H1 (cell line): Measurements from ENCODE around the gene AFAP1L1. TPM values are rescaled to one million over a fixed set of nuclear protein-coding genes. Genes with fewer than 3 reads are reported as not detected.

Experiments
- CTCF ChIA-PET: fragments of 300-600 bp; sonication (Branson Sonifier 250); formaldehyde crosslinking; loops from one replicate; lab custom pipeline; 2021; ENCODE audit not compliant: partially characterized antibody; lab: Charles Lee
- POLR2A ChIA-PET: fragments of 300-600 bp; sonication (Branson Sonifier 250); formaldehyde crosslinking; loops from one replicate; lab custom pipeline; 2021; ENCODE audit warnings: inconsistent platforms; ENCODE audit not compliant: partially characterized antibody; lab: Charles Lee
- DNase-seq, 2 experiments: peaks; one replicate each; pipeline versions ENCODE4 v3.0.0 to v3.0.0-alpha.2; 2010 to 2022; ENCODE audit warnings: low spot score in 2 of 2, low read depth in 1 of 2, mixed read lengths in 1 of 2
- FAIRE-seq: peaks from 2 replicates; lab custom pipeline; 2011; peaks lifted over from hg19 to GRCh38; lab: Jason Lieb, UNC
- H2AFZ ChIP-seq: 2 replicates; pipeline ENCODE4 v1.8.1; 2012; ENCODE audit warnings: low read length, inconsistent platforms
- H2AK5ac ChIP-seq: 2 replicates; pipeline ENCODE4 v1.6.1; 2013; ENCODE audit warnings: low read depth, low read length
- H2BK120ac ChIP-seq: replicated peaks from 2 replicates; pipeline ENCODE3; 2013; ENCODE audit warnings: low read depth, low read length, inconsistent platforms
- H2BK12ac ChIP-seq: 2 replicates; pipeline ENCODE4 v1.6.1; 2013; ENCODE audit warnings: low read depth, low read length
- H2BK15ac ChIP-seq: 2 replicates; pipeline ENCODE4 v1.6.1; 2013; ENCODE audit warnings: low read length
- H2BK20ac ChIP-seq: 2 replicates; pipeline ENCODE4 v1.6.1; 2013; ENCODE audit warnings: low read length
- H2BK5ac ChIP-seq: 2 replicates; pipeline ENCODE4 v1.6.1; 2013; ENCODE audit warnings: low read depth, low read length
- H3K14ac ChIP-seq: 2 replicates; pipeline ENCODE4 v1.6.1; 2013; ENCODE audit warnings: inconsistent platforms; ENCODE audit not compliant: insufficient read length
- H3K18ac ChIP-seq: 2 replicates; pipeline ENCODE4 v1.6.1; 2013; ENCODE audit warnings: low read length; ENCODE audit errors: extremely low read depth
- H3K23ac ChIP-seq: 2 replicates; pipeline ENCODE4 v1.6.1; 2013; ENCODE audit warnings: inconsistent platforms; ENCODE audit not compliant: insufficient read length
- H3K23me2 ChIP-seq: 2 replicates; pipeline ENCODE4 v1.6.1; 2013; ENCODE audit warnings: low read depth, low read length
- H3K27ac ChIP-seq: 2 replicates; pipeline ENCODE4 v1.6.1; 2011; ENCODE audit warnings: low read depth, low read length, inconsistent platforms
- H3K27me3 ChIP-seq, 4 experiments: replicated peaks in 1 of 4; 1 replicate in 1 of 4; 2 replicates in 3 of 4; pipeline versions ENCODE4 v1.6.1 to v1.8.1; 2011 to 2013; ENCODE audit warnings: low read length in 3 of 4, mild to moderate bottlenecking in 3 of 4, inconsistent platforms in 2 of 4, mixed read lengths in 2 of 4, moderate library complexity in 1 of 4; ENCODE audit not compliant: control insufficient read depth in 3 of 4, insufficient read depth in 3 of 4; ENCODE audit errors: extremely low read depth in 1 of 4
- H3K36me3 ChIP-seq, 4 experiments: 2 replicates each; pipeline versions ENCODE4 v1.6.1 to v1.8.1; 2011 to 2013; ENCODE audit warnings: mild to moderate bottlenecking in 4 of 4, low read length in 3 of 4, moderate library complexity in 2 of 4, control low read depth in 1 of 4, inconsistent platforms in 1 of 4; ENCODE audit not compliant: insufficient read depth in 4 of 4, control insufficient read depth in 2 of 4
- H3K4ac ChIP-seq: replicated peaks from 2 replicates; pipeline ENCODE3; 2013; ENCODE audit warnings: low read length, low read depth, mixed read lengths, inconsistent platforms; ENCODE audit not compliant: insufficient read length
- H3K4me1 ChIP-seq, 4 experiments: replicated peaks in 1 of 4; 1 replicate in 1 of 4; 2 replicates in 3 of 4; pipeline versions ENCODE4 v1.6.1 to v1.8.1; 2011 to 2013; ENCODE audit warnings: low read length in 3 of 4, inconsistent platforms in 2 of 4, mixed read lengths in 1 of 4; ENCODE audit not compliant: insufficient read depth in 4 of 4, control insufficient read depth in 3 of 4
- H3K4me2 ChIP-seq, 2 experiments: 2 replicates each; pipeline versions ENCODE4 v1.6.1 to v1.8.1; 2011 to 2013; ENCODE audit warnings: low read depth in 2 of 2, low read length in 2 of 2, control low read depth in 1 of 2, inconsistent platforms in 1 of 2, mild to moderate bottlenecking in 1 of 2; ENCODE audit not compliant: insufficient read depth in 1 of 2
- H3K4me3 ChIP-seq, 4 experiments: fragments of 200-600, 300-600 bp in 1 of 4; sonication (generic), shearing (Covaris generic), sonication (Bioruptor Twin) in 1 of 4; 2 replicates each; pipeline versions ENCODE4 v1.5.1 to v1.8.1; 2011 to 2016; ENCODE audit warnings: low read length in 4 of 4, low read depth in 3 of 4, control low read depth in 2 of 4, inconsistent platforms in 2 of 4, mild to moderate bottlenecking in 2 of 4, mixed read lengths in 1 of 4, moderate library complexity in 1 of 4; ENCODE audit not compliant: insufficient read depth in 2 of 4; ENCODE audit errors: extremely low read depth in 1 of 4
- H3K56ac ChIP-seq: replicated peaks from 2 replicates; pipeline ENCODE3; 2013; ENCODE audit warnings: low read depth, mild to moderate bottlenecking, mixed read lengths, low read length, inconsistent platforms; ENCODE audit not compliant: insufficient read length
- H3K79me1 ChIP-seq: 2 replicates; pipeline ENCODE4 v1.6.1; 2013; ENCODE audit warnings: low read depth, low read length, control low read depth
- H3K79me2 ChIP-seq, 2 experiments: 2 replicates each; pipeline versions ENCODE4 v1.6.1 to v1.8.1; 2012 to 2013; ENCODE audit warnings: low read length in 2 of 2, mild to moderate bottlenecking in 2 of 2, inconsistent platforms in 1 of 2; ENCODE audit not compliant: insufficient read depth in 2 of 2, control insufficient read depth in 1 of 2
- H3K9ac ChIP-seq, 4 experiments: replicated peaks in 1 of 4; 1 replicate in 1 of 4; 2 replicates in 3 of 4; pipeline versions ENCODE4 v1.6.1 to v1.8.1; 2011 to 2013; ENCODE audit warnings: low read depth in 3 of 4, low read length in 3 of 4, control low read depth in 2 of 4, mild to moderate bottlenecking in 2 of 4, moderate library complexity in 2 of 4, inconsistent platforms in 1 of 4; ENCODE audit errors: extremely low read depth in 1 of 4
- H3K9me3 ChIP-seq, 2 experiments: 2 replicates each; pipeline versions ENCODE4 v1.6.1 to v1.8.1; 2012 to 2013; ENCODE audit warnings: mild to moderate bottlenecking in 2 of 2, moderate library complexity in 2 of 2, control low read depth in 1 of 2, inconsistent platforms in 1 of 2, low read depth in 1 of 2, low read length in 1 of 2, mixed read lengths in 1 of 2; ENCODE audit not compliant: insufficient read depth in 2 of 2
- H4K20me1 ChIP-seq, 2 experiments: replicated peaks in 1 of 2; 2 replicates each; pipeline versions ENCODE3 to v1.8.1; 2011 to 2013; ENCODE audit warnings: inconsistent platforms in 2 of 2, low read length in 2 of 2, mild to moderate bottlenecking in 1 of 2; ENCODE audit not compliant: insufficient read depth in 2 of 2, control insufficient read depth in 1 of 2
- H4K5ac ChIP-seq: 2 replicates; pipeline ENCODE4 v1.6.1; 2013; ENCODE audit warnings: low read length, low read depth, mixed read lengths, inconsistent platforms; ENCODE audit not compliant: insufficient read length
- H4K8ac ChIP-seq: 2 replicates; pipeline ENCODE4 v1.8.0; 2013; ENCODE audit warnings: mild to moderate bottlenecking, moderate library complexity, low read length, inconsistent platforms; ENCODE audit not compliant: insufficient read depth; ENCODE audit errors: extremely low read depth
- H4K91ac ChIP-seq: replicated peaks from 2 replicates; pipeline ENCODE3; 2013; ENCODE audit warnings: low read length, mixed read lengths, inconsistent platforms; ENCODE audit not compliant: insufficient read length
- BRCA1 ChIP-seq: IDR thresholded peaks from 2 replicates; pipeline ENCODE4 v1.6.1; 2012; ENCODE audit warnings: low read depth, low read length, improper control_type of control experiment
- KDM5A ChIP-seq: fragments of 200-600 bp; IDR thresholded peaks from 2 replicates; pipeline ENCODE4 v1.7.1; 2012; ENCODE audit warnings: mild to moderate bottlenecking, low read length, inconsistent platforms, mixed read lengths
- NANOG ChIP-seq: IDR thresholded peaks from 2 replicates; pipeline ENCODE4 v1.6.1; 2011; ENCODE audit warnings: low read length, low read depth, mild to moderate bottlenecking, inconsistent platforms; ENCODE audit not compliant: insufficient read depth, poor library complexity, severe bottlenecking
- POLR2AphosphoS5 ChIP-seq: IDR thresholded peaks from 2 replicates; pipeline ENCODE4 v1.6.1; 2011; ENCODE audit warnings: low read depth, low read length
- WGBS, 2 experiments: shearing (Covaris generic) in 1 of 2; methylation state at CpG; one replicate each; pipeline versions ENCODE4 v1.1.6 to v1.1.7; 2013 to 2015; ENCODE audit warnings: low lambda C conversion rate in 2 of 2, mixed read lengths in 2 of 2, inconsistent platforms in 1 of 2, low coverage in 1 of 2, missing lambda C conversion rate in 1 of 2; ENCODE audit not compliant: insufficient replicate concordance in 2 of 2, insufficient coverage in 1 of 2, insufficient read length in 1 of 2; ENCODE audit errors: extremely low coverage in 1 of 2, missing lambda C conversion rate in 1 of 2; 5-methylcytosine and 5-hydroxymethylcytosine counted together
- polyA plus RNA-seq, 7 experiments: library from polyadenylated mRNA; depleted of rRNA in 3 of 7; stranded (reverse) in 5 of 7; unstranded in 2 of 7; fragments of >200 nt in 5 of 7; fragments of 200-250 nt in 2 of 7; gene quantifications; 1 replicate in 5 of 7; 2 replicates in 1 of 7; 4 replicates in 1 of 7; pipeline versions ENCODE4 v1.2.1 to v1.2.3, GENCODE V29; 2011 to 2013; ENCODE audit warnings: missing spikeins in 2 of 7, mixed read lengths in 2 of 7
- total RNA-seq: library from RNA; stranded (reverse); fragmentation: NEBNext Ultra II Directional; extraction: Animal tissue kit (Norgen Biotek cat#: 25700); gene quantifications from 2 replicates; pipeline ENCODE4 v1.2.1, GENCODE V29; 2021
- TF ChIP-seq, protein P1 (sequence below): IDR thresholded peaks from 2 replicates; pipeline ENCODE4 v1.6.1; 2011; ENCODE audit warnings: low read length, improper control_type of control experiment

The AFAP1L1 gene
- total and polyA plus RNA-seq, 2 of the 8 experiments (the other 6 are each of a cell fraction or from before 2014, with no cell fraction given) = 0.79 to 4.7 TPM

DNA sequence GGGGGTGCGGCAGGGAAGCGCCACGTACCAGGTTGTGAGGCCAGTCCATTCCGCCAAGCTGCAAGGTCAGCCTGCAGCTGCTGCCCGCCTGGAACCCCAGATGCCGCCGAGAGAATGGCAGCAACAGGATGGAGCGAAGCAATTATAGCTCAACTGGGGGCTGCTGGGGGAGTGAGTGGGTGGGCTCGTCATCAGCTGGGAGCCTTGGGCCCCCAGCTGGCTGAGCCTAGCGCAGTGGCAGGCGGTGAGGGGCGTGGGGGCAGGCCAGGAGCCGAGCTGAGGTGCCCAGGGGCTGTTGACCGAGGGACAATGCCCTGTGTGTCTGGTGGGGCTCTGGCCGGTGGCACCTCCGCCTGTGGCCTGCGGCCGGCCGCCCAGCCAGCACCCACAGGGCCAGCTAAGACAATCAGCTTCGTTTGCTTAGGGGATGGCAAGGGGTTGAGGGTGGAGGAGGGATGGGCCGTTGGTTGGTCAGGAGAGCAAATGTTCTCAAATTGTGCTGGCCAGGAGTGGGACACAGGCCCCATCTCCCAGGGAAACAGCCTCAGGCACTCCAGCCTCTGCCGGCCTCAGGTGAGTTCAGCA is 107.6 kb downstream of the AFAP1L1 start, which contains the start of gene IL17B:
Gene IL17B (minus strand): TSS at position 116 of the 585 bp plus-strand sequence. CDS start 67 bp downstream, at position 49.
- Histone ChIP-seq H2BK5ac (no peak within 1 kb of the TSS), H2BK20ac (no peak within 1 kb of the TSS), H3K18ac (no peak within 1 kb of the TSS; the same call in 1 of the 2 replicates), H3K9ac (no peak within 1 kb of the TSS), H3K36me3 (no peaks in the 10 kb centered on the region), H4K8ac (no peak within 1 kb of the TSS; the same call in 1 of the 2 replicates), H3K4ac (no peak within 1 kb of the TSS), H3K56ac (no peak within 1 kb of the TSS), H3K14ac (no peak within 1 kb of the TSS), H2AK5ac (no peak within 1 kb of the TSS; the same call in 1 of the 2 replicates), H3K4me1 (no peaks in the 10 kb centered on the region; a peak in 4 of 7 replicates), H3K4me2 (no peak within 1 kb of the TSS), H2BK12ac (no peak within 1 kb of the TSS), H3K23me2 (no peaks in the 10 kb centered on the region), H2AFZ (no peak within 1 kb of the TSS), H4K5ac (no peak within 1 kb of the TSS), H4K20me1 (no peaks in the 10 kb centered on the region), H3K23ac (no peak within 1 kb of the TSS), H2BK15ac (no peak within 1 kb of the TSS), H3K9me3 (no peaks in the 10 kb centered on the region), H3K4me3 (no peak within 1 kb of the TSS), H3K79me2 (no peaks in the 10 kb centered on the region), H3K27ac (no peak within 1 kb of the TSS; the same call in 1 of the 2 replicates), H2BK120ac (no peak within 1 kb of the TSS), H3K79me1 (no peaks in the 10 kb centered on the region), H4K91ac (no peak within 1 kb of the TSS), H3K27me3 (no peaks in the 10 kb centered on the region)
- TF ChIP-seq KDM5A = no peak
- TF ChIP-seq POLR2AphosphoS5 = no peak
- no peak for TF ChIP-seq BRCA1
- TF ChIP-seq NANOG = no peak
- TF ChIP-seq, protein P1, sequence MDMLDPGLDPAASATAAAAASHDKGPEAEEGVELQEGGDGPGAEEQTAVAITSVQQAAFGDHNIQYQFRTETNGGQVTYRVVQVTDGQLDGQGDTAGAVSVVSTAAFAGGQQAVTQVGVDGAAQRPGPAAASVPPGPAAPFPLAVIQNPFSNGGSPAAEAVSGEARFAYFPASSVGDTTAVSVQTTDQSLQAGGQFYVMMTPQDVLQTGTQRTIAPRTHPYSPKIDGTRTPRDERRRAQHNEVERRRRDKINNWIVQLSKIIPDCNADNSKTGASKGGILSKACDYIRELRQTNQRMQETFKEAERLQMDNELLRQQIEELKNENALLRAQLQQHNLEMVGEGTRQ = no peak
- POLR2A ChIA-PET = no interaction called here
- CTCF ChIA-PET = interaction anchor here (1.0 to 46.1 kb wide), 13 partner anchors 8 to 183 kb away, joined by 3 to 1310 read pairs (median 4); no protein-coding TSS in a partner anchor
- FAIRE-seq (no peak), DNase-seq (no peak)
- WGBS, 2 experiments = 93% methylated on average over 21 of the region's 22 CpGs; no CpG with 5 or more reads in 1 of the 2 experiments
